ENCODE results near the gene ST8SIA6.
"Not testable (repeated sequence)": the region's sequence is repeated elsewhere in the genome, so short reads cannot be mapped to it uniquely, and the experiment has no call there.

The ST8SIA6 gene, protein sequence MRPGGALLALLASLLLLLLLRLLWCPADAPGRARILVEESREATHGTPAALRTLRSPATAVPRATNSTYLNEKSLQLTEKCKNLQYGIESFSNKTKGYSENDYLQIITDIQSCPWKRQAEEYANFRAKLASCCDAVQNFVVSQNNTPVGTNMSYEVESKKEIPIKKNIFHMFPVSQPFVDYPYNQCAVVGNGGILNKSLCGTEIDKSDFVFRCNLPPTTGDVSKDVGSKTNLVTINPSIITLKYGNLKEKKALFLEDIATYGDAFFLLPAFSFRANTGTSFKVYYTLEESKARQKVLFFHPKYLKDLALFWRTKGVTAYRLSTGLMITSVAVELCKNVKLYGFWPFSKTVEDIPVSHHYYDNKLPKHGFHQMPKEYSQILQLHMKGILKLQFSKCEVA

DNA sequence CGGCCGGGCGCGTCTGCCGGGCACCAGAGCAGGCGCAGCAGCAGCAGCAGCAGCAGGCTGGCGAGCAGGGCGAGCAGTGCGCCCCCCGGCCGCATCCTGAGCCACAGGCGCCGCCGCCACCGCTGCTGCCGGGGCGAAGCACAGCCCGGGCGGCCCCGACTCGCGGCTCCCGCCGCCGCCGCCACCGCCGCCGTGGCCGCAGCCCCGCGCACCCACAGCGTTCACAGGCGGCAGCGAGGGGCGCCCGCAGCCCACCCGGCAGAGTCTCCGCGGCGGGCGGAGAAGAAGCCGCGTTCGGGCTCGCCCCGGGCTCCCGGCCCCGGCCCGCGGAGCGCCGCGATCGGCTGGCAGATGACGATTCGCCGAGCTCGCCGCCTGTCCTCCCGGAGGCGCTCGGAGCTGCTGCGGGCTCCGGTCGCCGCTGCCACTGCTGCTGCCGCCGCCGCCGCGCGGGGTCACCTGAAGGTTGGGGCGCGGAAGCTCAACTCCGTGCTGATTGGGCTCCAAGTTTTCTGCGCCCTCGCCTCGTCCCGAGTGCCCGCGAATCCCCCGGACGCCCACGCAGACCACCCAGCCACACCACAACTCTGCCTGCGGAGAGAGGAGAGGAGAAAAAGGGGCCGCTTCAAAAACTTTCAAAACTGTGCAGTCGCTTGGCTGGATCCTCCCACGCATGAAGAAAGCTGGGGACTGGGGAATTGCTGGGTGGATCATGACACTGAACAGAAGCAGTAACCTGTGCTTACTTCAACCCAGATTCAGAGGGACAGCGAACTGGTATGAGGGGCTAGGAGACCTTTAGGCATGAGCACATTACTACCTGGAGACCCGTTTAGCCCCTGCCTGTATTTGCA, at the start of gene ST8SIA6:
TSS of gene ST8SIA6 (minus strand) at position 435 of the 854 bp plus-strand sequence. CDS start at position 95, 340 bp downstream.
- no peak for DNase-seq (ENCODE audit: low read depth)

DNA sequence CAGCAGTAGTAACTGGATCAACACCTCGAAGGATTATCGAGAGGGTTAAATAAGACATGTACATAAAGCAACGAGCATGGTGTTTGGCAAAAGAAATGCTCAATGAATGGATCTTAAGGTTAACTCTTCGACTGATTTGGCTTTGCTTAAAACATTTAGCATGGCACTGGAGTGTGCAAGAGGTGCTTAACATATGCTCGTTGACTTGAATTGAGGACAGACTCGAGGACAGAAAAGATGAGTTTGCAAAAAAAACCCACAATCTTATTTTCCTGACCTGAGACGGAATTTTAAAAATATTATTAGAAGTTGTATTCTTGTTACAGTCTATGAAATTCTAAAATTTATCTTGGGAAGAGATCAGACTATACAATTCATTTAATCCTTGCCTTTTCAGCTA, 49.4 kb upstream of the ST8SIA6 start:
- DNase-seq (ENCODE audit: low read depth) = no peak

DNA sequence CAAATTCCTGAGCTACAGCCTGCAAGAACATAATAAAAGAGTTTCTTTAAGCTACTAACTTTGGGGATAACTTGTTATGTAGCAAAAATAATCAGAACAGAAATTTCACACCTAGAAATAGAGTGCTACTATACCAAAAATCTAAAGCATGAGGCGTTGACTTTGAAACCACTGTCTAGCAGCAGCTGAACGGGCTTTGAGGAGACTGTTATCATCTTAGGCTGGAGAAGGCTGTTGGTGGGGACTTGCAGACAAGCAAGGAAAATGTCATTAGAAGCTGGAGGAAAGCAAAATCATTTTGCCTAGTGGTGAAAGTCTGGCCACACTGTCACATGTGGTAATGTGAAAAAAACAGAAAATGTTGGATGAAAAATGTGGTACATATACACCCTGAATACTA, 48.4 kb upstream of the ST8SIA6 start:
- DNase-seq (ENCODE audit: low read depth) = no peak

DNA sequence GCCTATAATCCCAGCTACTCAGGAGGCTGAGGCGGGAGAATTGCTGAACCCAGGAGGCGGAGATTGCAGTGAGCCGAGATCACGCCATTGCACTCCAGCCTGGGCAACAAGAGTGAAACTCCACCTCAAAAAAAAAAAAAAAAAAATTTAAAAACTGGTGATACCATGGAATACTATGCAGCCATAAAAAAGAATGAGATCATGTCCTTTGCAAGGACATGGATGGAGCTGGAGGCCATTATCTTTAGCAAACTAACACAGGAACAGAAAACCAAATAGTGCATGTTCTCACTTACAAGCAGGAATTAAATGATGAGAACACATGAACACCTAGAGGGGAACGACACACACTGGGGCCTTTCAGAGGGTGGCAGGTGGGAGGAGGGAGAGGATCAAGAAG, 44.6 kb upstream of the ST8SIA6 start:
- DNase-seq (ENCODE audit: low read depth) = not testable (repeated sequence)

DNA sequence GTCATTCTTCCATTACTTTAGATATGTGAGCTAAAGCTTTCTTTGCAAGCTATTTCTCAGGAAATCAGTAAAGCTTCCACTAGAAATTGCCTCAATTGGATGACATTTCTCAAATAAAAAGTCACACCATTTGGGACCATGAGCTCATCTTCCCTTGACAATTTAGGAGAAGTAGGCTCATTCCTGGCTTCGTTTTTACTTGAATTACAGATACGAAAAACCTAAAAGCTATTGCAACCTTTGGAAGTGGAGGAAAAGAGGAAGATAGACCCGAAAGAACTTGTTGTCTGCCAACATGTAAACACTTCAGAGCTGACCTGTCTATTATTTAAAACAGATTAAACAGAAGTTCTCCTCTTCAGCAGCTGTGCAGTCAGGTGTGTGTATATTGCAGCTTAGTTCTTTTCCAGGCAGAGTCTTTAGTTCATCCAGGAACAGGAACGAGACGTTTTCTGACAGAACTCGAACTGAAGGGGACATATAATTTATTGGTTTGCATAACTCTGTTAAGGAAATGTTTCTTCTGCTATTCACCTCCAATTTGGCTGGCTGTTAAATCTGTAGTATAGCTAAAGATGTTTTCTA, 43.1 kb upstream of the ST8SIA6 start:
- no peak for DNase-seq (ENCODE audit: low read depth)

DNA sequence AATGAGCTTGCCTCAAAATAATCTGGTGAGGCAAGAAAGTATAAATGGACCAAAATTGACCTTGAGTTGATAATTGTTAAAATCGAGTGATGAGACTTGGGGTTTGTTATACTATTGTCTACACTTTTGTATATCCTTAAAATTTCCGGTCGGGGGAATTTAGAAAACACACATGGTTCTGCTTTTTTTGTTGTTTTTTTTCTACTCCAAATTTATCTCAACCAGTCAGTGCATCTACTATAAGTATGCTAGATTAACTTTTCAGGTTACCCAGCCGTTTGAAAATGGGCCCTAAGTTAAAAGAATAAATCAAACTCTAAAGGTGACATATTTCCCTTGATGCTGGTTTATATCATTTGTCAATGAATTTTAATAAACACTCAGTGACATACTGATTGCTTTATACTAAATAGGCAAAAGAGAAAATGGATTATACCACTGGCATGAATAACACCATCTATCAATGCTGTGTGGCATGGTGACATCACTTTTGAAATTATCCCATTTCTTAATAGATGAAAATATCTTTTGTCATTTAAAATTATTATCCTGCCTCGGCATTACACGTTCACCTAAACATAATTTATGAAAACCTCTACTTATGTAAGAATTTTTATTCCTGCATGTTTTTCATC, 40.3 kb upstream of the ST8SIA6 start:
- no peak for DNase-seq (ENCODE audit: low read depth)

DNA sequence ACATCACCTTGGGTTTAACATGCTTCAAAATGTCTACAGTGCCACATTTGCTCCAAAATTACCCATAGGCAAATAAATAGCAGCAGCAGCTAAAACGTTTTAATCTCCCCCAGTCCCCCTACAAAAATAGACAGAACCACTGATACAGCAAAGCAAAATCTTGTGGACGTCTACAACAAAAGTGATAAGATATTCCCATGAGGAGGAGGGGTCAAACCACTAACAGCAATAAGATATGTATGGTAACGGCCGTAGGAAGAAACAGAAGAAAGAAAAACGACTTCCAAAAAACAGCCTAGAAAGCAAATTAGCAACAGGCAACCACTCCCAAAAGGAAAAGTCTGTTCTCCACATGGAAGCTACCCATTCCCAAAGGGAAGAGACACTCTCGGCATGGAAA, 34.5 kb upstream of the ST8SIA6 start:
- DNase-seq (ENCODE audit: low read depth) = no peak

DNA sequence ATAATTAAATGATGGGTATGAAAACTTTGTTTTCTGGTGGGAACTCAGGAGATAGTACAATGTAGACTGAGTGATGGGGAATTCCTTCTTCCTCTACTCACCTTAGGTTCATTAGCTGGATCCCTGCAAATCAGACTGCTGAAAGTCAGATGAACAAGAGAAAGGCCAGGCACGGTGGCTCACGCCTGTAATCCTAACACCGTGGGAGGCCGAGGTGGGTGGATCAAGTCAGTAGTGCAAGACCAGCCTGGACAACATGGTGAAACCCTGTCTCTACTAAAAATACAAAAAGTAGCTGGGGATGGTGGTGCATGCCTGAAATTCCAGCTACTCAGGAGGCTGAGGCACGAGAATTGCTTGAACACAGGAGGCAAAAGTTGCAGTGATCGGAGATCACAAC, 28.7 kb upstream of the ST8SIA6 start:
- no peak for DNase-seq (ENCODE audit: low read depth)

DNA sequence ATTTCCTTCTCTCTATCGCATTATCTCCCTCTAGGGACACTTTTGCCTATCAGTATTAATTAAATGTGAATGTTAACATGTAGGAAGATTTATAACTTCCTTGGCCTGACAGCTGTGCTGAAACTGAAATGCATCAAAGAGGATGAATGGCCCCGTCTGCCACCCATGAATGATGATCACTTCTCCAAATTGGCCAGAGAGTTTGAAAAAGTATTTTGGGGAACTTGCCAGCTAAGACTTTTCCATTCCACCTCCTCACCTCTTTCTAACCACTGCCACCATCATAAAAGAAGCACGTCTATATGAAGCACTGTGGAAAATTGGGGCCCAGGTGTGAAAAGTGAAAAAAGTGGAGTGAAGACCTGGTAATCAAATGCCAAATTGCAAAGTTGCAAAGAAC, 25.4 kb upstream of the ST8SIA6 start:
- DNase-seq (ENCODE audit: low read depth) = no peak

DNA sequence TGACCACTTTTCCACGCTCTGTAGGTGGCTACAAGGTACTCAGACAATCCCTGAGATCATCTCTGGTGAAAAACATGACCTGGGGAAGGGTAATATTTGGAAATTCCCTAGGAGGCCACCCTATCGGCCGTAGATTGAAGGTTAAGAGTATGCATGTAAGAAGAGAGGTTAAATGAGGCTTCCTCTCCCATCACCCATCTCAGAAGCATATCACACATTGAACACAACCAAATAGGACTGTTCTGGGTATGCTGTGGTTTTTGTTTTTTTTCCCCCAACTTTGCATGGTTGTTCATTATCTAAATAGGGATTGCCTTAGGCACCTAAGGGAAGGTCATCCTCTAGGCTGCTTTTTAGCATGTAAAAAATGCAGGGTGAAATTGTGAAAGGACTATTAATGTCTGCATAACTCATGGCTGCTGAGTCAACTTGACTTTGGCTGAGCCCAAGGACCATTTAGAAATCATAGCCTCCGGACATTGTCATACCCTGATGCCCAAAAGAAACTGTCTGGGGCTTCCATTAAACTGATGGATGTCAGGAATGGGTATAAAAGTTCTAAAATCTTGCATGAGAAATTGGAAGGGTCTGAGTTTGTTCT, 24.7 kb upstream of the ST8SIA6 start:
- no peak for DNase-seq (ENCODE audit: low read depth)

DNA sequence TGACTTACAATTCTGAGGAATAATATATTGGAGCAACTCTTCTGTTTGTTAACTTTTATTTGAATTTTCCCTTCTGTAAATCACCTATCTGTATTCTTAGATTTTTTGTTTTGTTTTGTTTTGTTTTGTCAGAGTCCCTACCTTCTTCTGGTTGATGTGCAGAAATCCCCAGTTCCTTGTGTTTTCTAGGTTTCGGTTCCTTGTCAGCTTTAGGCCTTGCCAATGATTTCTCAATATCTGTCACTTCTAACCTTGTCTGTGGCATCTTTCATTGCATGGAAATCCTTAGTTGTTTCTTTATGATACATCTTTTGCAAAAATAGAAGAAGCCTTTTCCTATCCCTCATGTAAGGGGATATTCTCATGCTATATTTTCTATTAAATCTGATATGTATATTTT, 21.7 kb upstream of the ST8SIA6 start:
- DNase-seq (ENCODE audit: low read depth) = no peak

DNA sequence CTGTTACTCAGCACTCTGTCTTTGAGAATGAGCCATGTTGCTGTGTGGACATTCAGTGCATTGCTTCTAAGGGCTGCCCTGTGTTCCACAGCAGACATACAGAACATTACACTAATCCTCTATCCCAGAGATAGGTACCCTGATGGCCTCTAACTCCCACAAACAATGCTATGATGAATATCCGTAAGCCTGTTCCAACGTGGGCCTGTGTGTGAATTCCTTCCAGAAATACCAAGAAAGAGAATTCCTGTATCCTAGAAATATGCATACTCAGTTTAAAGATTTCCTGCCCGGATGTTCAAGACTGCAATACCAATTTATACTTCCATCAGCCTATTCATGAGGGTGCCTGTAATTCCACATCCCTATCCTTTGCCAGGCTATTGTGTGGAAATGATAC, 21.3 kb upstream of the ST8SIA6 start:
- DNase-seq (ENCODE audit: low read depth) = no peak

DNA sequence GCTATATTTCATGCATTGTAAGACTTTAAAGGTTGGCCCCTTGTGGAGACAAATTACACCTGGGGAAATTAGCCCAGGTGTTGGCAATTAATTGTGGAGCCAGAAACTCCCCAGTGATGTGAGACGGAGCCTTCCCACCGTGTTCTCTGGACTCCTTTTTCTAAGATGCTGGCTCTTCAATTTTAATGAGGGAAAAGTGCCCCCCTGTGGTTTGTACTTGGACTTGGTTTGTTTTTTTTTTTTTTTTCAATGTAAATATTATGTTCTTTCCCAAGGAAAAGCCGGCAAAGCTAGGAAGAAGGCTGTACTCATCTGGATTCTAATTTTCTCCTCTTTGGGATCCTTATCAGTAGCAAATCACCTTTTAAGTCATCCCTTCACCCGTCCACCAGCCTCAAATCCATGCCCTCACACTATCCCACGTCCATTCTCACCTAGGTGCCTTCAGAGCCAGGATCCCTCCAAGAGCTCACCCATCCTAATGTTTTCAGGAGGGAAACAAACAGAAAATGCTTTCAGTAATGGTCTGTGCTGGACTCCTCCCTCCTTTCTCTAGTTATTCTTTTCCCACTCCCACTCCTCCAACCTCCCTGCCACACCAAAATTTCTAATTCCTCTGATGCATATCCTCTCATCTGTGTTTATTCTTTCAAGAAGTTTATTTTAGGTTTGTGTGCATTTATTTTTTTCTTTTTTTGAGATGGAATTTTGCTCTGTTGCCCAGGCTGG, 20.4 kb upstream of the ST8SIA6 start:
- no peak for DNase-seq (ENCODE audit: low read depth)

DNA sequence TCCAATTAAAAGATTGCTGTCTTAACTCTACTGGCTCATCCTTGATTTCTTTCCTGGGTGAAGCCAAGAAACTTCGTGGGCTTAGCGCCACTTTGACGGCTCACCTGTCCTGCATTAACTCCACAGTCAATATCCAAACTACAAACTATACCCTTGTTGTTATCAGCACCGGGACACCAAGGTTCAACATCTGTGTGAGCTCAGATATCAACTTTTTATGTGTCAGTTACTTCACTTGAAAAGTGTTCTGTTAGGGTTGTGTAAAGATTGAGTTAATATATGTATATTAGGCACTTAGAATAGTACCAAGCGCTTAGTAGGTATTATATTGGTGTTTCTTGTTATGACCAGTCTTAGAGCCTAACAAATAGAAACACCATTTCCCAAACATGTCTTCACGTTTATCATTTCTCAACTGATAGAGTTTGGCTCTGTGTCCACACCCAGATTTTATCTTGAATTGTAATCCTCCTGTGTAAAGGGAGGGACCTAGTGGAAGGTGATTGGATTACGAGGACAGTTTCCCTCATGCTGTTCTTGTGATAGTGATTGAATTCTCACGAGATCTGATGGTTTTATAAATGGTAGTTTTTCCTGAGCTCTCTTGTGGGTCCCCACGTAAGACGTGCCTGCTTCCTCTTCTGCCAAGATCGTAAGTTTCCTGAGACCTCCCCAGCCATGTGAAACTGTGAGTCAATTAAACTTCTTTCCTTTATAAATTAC, 19.0 kb upstream of the ST8SIA6 start:
- DNase-seq (ENCODE audit: low read depth) = no peak

DNA sequence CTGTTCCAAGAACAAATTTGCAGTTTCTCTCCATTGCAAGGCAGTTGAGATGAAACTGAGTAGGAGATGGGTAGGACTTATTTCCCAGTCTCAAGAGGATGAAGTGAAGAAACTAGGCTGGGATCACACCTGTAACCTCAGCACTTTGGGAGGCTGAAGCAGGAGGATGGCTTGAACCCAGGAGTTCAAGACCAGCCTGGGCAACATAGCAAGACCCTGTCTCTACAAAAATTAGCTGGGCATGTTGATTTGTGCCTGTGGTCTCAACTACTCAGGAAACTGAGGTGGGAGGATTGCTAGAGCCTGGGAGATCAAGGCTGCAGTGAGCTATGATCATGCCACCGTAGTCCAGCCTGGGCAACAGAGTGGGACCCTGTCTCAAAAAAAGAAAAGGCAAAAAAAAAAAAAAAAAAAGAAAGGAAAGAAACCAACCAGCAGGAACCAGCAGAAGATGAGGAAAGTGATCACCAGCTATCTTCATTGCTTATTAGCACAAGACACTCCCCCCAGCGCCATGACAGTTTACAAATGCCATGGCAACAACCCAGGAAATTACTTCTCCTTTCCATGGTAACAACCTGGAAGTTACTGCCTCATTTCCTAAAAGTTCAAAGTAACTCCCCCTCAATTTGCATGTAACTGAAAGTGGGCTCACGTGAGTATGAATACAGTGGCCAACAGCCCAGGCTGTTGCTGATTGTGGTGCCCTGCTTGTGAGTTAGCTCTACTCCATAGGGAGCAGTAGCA, 18.3 kb upstream of the ST8SIA6 start:
- DNase-seq (ENCODE audit: low read depth) = no peak

DNA sequence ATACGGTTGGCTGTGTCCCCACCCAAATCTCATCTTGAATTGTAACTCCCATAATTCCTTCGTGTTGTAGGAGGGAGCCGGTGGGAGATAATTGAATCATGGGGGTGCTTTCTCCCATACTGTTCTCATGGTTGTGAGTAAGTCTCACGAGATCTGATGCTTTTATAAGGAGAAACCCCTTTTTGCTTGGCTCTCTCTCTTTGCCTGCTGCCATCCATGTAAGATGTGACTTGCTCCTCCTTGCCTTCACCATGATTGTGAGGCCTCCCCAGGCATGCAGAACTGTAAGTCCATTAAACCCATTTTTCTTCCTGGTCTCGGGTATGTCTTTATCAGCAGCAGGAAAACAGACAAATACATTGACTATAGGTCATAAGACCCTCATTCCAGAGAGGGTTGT, 15.9 kb upstream of the ST8SIA6 start:
- DNase-seq (ENCODE audit: low read depth) = no peak

DNA sequence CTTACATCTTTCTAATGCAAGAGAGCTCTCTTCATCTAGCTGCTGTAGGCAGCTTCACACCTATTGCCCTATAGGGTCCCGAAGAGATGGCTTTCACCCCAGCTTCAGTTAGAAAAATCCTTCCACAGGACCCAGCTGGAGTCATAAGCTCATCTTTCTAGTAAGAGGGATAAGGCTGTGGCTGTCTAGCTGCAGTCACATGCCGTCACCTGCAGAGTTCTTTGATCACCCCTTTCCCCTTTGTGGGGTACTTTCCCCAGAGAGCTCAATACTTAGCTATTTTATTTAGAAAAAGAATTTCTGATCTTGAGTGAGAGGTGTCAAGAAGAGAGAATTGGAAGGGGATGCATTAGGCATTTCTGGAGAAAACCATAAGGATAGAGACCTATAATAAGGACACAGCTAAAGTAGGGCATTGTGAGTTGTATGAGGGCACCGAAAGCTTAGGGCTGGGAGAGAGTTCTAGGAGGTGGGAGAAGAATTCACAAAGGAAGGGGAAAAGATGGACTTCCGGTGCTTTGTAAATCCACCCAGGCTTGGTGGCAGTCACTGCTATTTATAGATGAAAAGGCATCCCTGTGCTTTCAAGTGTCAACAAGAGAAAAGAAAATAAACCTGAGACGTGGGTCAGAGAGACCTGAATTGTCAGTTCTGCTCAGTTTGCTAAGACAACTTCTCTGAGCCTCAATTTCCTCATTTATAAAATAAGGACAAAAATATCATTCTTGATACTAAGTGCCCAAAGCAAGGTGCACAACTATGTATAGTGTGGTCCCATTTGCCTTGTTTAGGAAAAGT, 11.1 kb upstream of the ST8SIA6 start:
- no peak for DNase-seq (ENCODE audit: low read depth)

DNA sequence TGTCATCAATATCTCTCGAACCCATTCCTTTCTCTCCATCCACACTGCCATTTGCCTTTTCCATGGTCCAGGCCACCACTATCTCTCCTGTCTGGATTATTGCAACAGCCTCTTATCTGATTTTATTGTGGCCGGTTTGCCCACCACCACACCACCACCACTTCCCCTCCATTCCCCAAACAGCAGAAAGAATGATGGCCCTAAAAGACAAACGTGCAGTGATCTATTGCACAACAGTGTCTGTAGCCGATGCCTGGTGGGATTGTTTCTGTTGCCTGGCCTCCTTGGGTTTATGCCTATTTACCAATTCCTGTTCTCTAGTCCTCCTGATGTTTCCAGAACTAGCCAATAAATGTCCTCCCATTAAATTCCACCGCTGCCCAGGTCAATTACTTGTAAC, 10.2 kb upstream of the ST8SIA6 start:
- DNase-seq (ENCODE audit: low read depth) = no peak

DNA sequence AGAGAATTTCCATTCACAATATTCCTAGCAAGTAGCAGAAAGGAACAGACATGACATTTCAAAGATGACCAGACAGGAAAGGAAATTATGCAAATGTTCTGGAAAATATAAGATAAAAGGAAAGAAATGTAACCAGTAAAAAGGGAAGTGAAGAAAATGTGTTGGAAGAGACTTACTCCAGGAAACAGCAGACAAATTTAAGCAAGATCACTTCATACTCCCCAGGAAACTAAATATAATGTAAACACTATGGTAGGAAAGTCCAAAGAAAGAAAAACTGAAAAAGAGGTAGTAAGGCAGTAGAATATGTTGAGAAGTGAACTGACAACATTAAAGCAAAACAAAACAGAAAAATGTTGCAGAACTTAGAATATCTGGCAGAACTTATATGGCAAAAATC, 6.4 kb upstream of the ST8SIA6 start:
- DNase-seq (ENCODE audit: low read depth) = no peak

All from HS-27A (cell line).